ENCODE results near the gene VAV2. TPM values are rescaled to one million over a fixed set of nuclear protein-coding genes. Genes with fewer than 3 reads are reported as not detected.

The VAV2 gene
- total and polyA plus RNA-seq, 2 of the 4 experiments (the other 2 are of a cell fraction), result 10.8 to 13.4 TPM

GRCh38 chr9:133906932-133907910 lies 84.9 kb downstream of the VAV2 start:
- Histone ChIP-seq H2BK120ac (ENCODE audit: low read depth, low read length) (no peak overlapping the region), H2BK15ac (ENCODE audit: low read depth, low read length) (no peak overlapping the region), H3K23ac (ENCODE audit: low read depth, low read length) (no peak overlapping the region), H3K14ac (replicated peaks; ENCODE audit: low read depth, low read length) (no peak overlapping the region), H3K4ac (ENCODE audit: low read depth, low read length) (no peak overlapping the region), H3K9me3 (ENCODE audit: control insufficient read depth, insufficient read depth, low read length) (no peaks in the 10 kb centered on the region), H3K56ac (ENCODE audit: extremely low read depth, insufficient read depth, low read length) (no peak overlapping the region), H4K20me1 (ENCODE audit: insufficient read depth, low read length) (peaks cover 57% of the 10 kb centered on the region), H2AK5ac (ENCODE audit: low read depth, low read length) (no peak overlapping the region), H3K4me3 (ENCODE audit: insufficient read depth, low read depth, low read length) (no peak overlapping the region), H4K8ac (ENCODE audit: low read depth in 2 of 2, low read length in 2 of 2) (no peak overlapping the region), H2BK5ac (ENCODE audit: low read depth, low read length, poor library complexity, severe bottlenecking) (no peak overlapping the region), H3K4me1 (ENCODE audit: control insufficient read depth, insufficient read depth, low read length) (peaks cover 5% of the 10 kb centered on the region; the same call in 1 of the 2 replicates), H3K4me2 (ENCODE audit: low read depth, low read length) (no peak overlapping the region), H2BK20ac (ENCODE audit: low read depth, low read length) (no peak overlapping the region), H3K79me1 (ENCODE audit: low read depth in 1 of 2, low read length in 2 of 2) (peaks cover 28 to 82% of the 10 kb centered on the region in 2 experiments), H4K5ac (ENCODE audit: low read depth, low read length) (no peak overlapping the region), H3K18ac (ENCODE audit: low read depth, low read length) (no peak overlapping the region), H4K91ac (ENCODE audit: insufficient read depth, low read depth, low read length) (no peak overlapping the region), H3K36me3 (ENCODE audit: control insufficient read depth, insufficient read depth, low read length) (peaks cover 3% of the 10 kb centered on the region; the same call in 1 of the 2 replicates), H2AK9ac (replicated peaks; ENCODE audit: low read depth, low read length, poor library complexity) (no peak overlapping the region), H3K27me3 (ENCODE audit: control insufficient read depth, insufficient read depth, low read length) (no peaks in the 10 kb centered on the region), H3K27ac (ENCODE audit: insufficient read depth, low read length) (no peak overlapping the region), H3K9ac (ENCODE audit: low read depth, low read length) (no peak overlapping the region), H2AFZ (replicated peaks; ENCODE audit: low read length, poor library complexity) (no peak overlapping the region), H3K9me1 (ENCODE audit: insufficient read depth, low read length) (peaks cover 13% of the 10 kb centered on the region)
- in situ Hi-C loops (cut with MboI; ENCODE audit: low sequenced_read_pairs), result no loop called here
- 97% methylated on average over 6 of the region's 31 CpGs; no CpG with 5 or more reads in 1 of the 2 experiments for WGBS, 2 experiments (ENCODE audit: extremely low coverage in 2 of 2, insufficient read length in 1 of 2)
- intact Hi-C loops (cut with micrococcal nuclease), result no loop called here
- POLR2A ChIA-PET (ENCODE audit: unreplicated experiment), result no interaction called here
- BruUV-seq (replicated peaks), result no TSS peak
- CTCF ChIA-PET, result no interaction called here
- ATAC-seq (ENCODE audit: low read depth) (no peak), DNase-seq (no peak)
- dilution Hi-C loops (cut with HindIII; ENCODE audit: low sequenced_read_pairs, unreplicated experiment), result no loop called here
- no peak for TF ChIP-seq CEBPB (IDR thresholded peaks at IDR 0.05; ENCODE audit: low read depth, low read length)
- TF ChIP-seq CHD1 (IDR thresholded peaks at IDR 0.05; ENCODE audit: low read depth, low read length), result no peak
- no peak for TF ChIP-seq MAFK (IDR thresholded peaks at IDR 0.05; ENCODE audit: low read depth, low read length)
- TF ChIP-seq SMC3 (IDR thresholded peaks at IDR 0.05; ENCODE audit: low read depth, low read length), result no peak
- TF ChIP-seq ELK1 (IDR thresholded peaks at IDR 0.05; ENCODE audit: borderline replicate concordance, low read depth, low read length), result no peak
- TF ChIP-seq RCOR1 (IDR thresholded peaks at IDR 0.05; ENCODE audit: insufficient replicate concordance, low read length), result no peak
- TF ChIP-seq CTCF (conservative IDR thresholded peaks at IDR 0.05; ENCODE audit: low read depth, low read length), result no peak
- TF ChIP-seq FOS (IDR thresholded peaks at IDR 0.05; ENCODE audit: low read depth, low read length), result no peak
- TF ChIP-seq MXI1 (IDR thresholded peaks at IDR 0.05; ENCODE audit: borderline replicate concordance, low read depth, low read length), result no peak
- no peak for TF ChIP-seq USF2 (IDR thresholded peaks at IDR 0.05; ENCODE audit: low read depth, low read length)
- TF ChIP-seq NFE2L2 (IDR thresholded peaks at IDR 0.05; ENCODE audit: low read depth, low read length), result no peak
- TF ChIP-seq BHLHE40 (IDR thresholded peaks at IDR 0.05; ENCODE audit: low read depth, low read length), result no peak
- TF ChIP-seq MAZ (IDR thresholded peaks at IDR 0.05; ENCODE audit: borderline replicate concordance, low read depth, low read length), result no peak
- TF ChIP-seq POLR2A (IDR thresholded peaks at IDR 0.05; ENCODE audit: low read depth, low read length), result no peak
